GM21526 (cell line): ENCODE results near the gene POLR2J3.
"Not testable (repeated sequence)": the region's sequence is repeated elsewhere in the genome, so short reads cannot be mapped to it uniquely, and the experiment has no call there.

Source experiments
- ATAC-seq: cut with Tn5 transposase; IDR thresholded peaks from one replicate; pipeline ENCODE4 v1.9.1; 2021; ENCODE audit warnings: moderate library complexity; ENCODE audit not compliant: unreplicated experiment, low FRiP score

POLR2J3 gene

GRCh38 chr7:102572261-102573239 is at the start of gene POLR2J3:
Gene POLR2J3, minus strand, starts transcription at chr7:102572583. Its CDS starts 62 bp downstream, at chr7:102572521.
- peak; percentile 93 for ATAC-seq

GRCh38 chr7:102618122-102618521 is 45.7 kb upstream of the POLR2J3 start:
- not testable (repeated sequence) for ATAC-seq

GRCh38 chr7:102616507-102617125 is 44.2 kb upstream of the POLR2J3 start, which contains the start of gene RASA4:
Gene RASA4, minus strand, starts transcription at chr7:102616756. Its CDS starts 67 bp downstream, at chr7:102616689.
- peak; percentile 54 for ATAC-seq

- ATAC-seq = not testable (repeated sequence)
Observed at GRCh38 chr7:102615930-102616329, 43.5 kb upstream of the POLR2J3 start.

- ATAC-seq = not testable (repeated sequence)
Observed at GRCh38 chr7:102614873-102615272, 42.5 kb upstream of the POLR2J3 start.

- peak; percentile 8 for ATAC-seq
Observed at GRCh38 chr7:102614346-102614697, 41.9 kb upstream of the POLR2J3 start.

- peak; percentile 55 for ATAC-seq
Observed at GRCh38 chr7:102613575-102614345, 41.4 kb upstream of the POLR2J3 start.

GRCh38 chr7:102611675-102612325 is 39.4 kb upstream of the POLR2J3 start:
- not testable (repeated sequence) for ATAC-seq

GRCh38 chr7:102611013-102611674 is 38.8 kb upstream of the POLR2J3 start:
- peak; percentile 31 for ATAC-seq

- ATAC-seq = not testable (repeated sequence)
Observed at GRCh38 chr7:102610441-102610840, 38.1 kb upstream of the POLR2J3 start.

GRCh38 chr7:102609734-102610133 is 37.4 kb upstream of the POLR2J3 start:
- not testable (repeated sequence) for ATAC-seq

GRCh38 chr7:102606848-102607247 is 34.5 kb upstream of the POLR2J3 start:
- ATAC-seq = not testable (repeated sequence)

GRCh38 chr7:102604431-102605145 is 32.2 kb upstream of the POLR2J3 start:
- ATAC-seq = not testable (repeated sequence)

- ATAC-seq = not testable (repeated sequence)
Observed at GRCh38 chr7:102602317-102602716, 29.9 kb upstream of the POLR2J3 start.

- ATAC-seq = not testable (repeated sequence)
Observed at GRCh38 chr7:102599699-102600098, 27.3 kb upstream of the POLR2J3 start.

GRCh38 chr7:102596036-102596435 is 23.7 kb upstream of the POLR2J3 start:
- not testable (repeated sequence) for ATAC-seq

- ATAC-seq = peak; percentile 48
Observed at GRCh38 chr7:102593637-102594334, 21.4 kb upstream of the POLR2J3 start.

- peak; percentile 43 for ATAC-seq
Observed at GRCh38 chr7:102592477-102593019, 20.2 kb upstream of the POLR2J3 start.
